Caco-2 (cell line): Measurements from ENCODE around the gene CBX1. TPM values are rescaled to one million over a fixed set of nuclear protein-coding genes. Genes with fewer than 3 reads are reported as not detected.

Experiments used
- BruUV-seq: library from RNA; stranded (reverse); fragments of 400-500 nt; replicated peaks from 2 replicates; lab custom pipeline; 2021; lab: Mats Ljungman, UMichigan
- CTCF ChIA-PET: fragments of 300-600 bp; sonication (Branson Sonifier 250); formaldehyde crosslinking; loops from one replicate; lab custom pipeline; 2022; ENCODE audit warnings: antibody characterized with exemption; lab: Charles Lee
- POLR2A ChIA-PET: fragments of 300-600 bp; sonication (Branson Sonifier 250); formaldehyde crosslinking; loops from one replicate; lab custom pipeline; 2022; ENCODE audit warnings: antibody characterized with exemption; lab: Charles Lee
- DNase-seq, 2 experiments: peaks; one replicate each; pipeline versions ENCODE4 v3.0.0 to v3.0.0-alpha.2; 2020 to 2022
- H3K27me3 ChIP-seq: replicated peaks from 2 replicates; pipeline ENCODE4 v1.6.0; 2011; ENCODE audit warnings: low read length; ENCODE audit not compliant: control insufficient read depth, insufficient read depth
- H3K36me3 ChIP-seq: 2 replicates; pipeline ENCODE4 v1.5.1; 2011; ENCODE audit warnings: low read length; ENCODE audit not compliant: control insufficient read depth, insufficient read depth
- H3K4me1 ChIP-seq: fragments of 250-450 bp; sonication (Bioruptor Pico); 2 replicates; pipeline ENCODE4 v1.5.1; 2020; ENCODE audit warnings: mild to moderate bottlenecking
- H3K4me3 ChIP-seq: 2 replicates; pipeline ENCODE4 v1.5.1; 2011; ENCODE audit warnings: low read depth, mild to moderate bottlenecking, control low read depth, low read length
- H3K9me3 ChIP-seq: fragments of 250-450 bp; sonication (Bioruptor Pico); 2 replicates; pipeline ENCODE4 v1.5.1; 2020; ENCODE audit warnings: mild to moderate bottlenecking, moderate library complexity
- H3K27ac Mint-ChIP-seq: one replicate; pipeline ENCODE4 v1.8.0; 2022; ENCODE audit warnings: mixed read lengths; ENCODE audit not compliant: unreplicated experiment
- H3K27me3 Mint-ChIP-seq: one replicate; pipeline ENCODE4 v1.8.0; 2022; ENCODE audit warnings: mixed read lengths; ENCODE audit not compliant: insufficient read depth, unreplicated experiment
- H3K36me3 Mint-ChIP-seq: one replicate; pipeline ENCODE4 v1.8.0; 2022; ENCODE audit warnings: mild to moderate bottlenecking, mixed read lengths; ENCODE audit not compliant: insufficient read depth, unreplicated experiment
- H3K4me1 Mint-ChIP-seq: one replicate; pipeline ENCODE4 v1.8.0; 2022; ENCODE audit warnings: low read depth, mixed read lengths; ENCODE audit not compliant: unreplicated experiment
- H3K4me3 Mint-ChIP-seq: one replicate; pipeline ENCODE4 v1.8.0; 2022; ENCODE audit warnings: mild to moderate bottlenecking, moderate library complexity, mixed read lengths; ENCODE audit not compliant: unreplicated experiment
- H3K9me3 Mint-ChIP-seq: one replicate; pipeline ENCODE4 v1.8.0; 2022; ENCODE audit warnings: mixed read lengths; ENCODE audit not compliant: unreplicated experiment
- CTCF ChIP-seq, 2 experiments: fragments of 200-600 bp in 1 of 2; IDR thresholded peaks; 1 replicate in 1 of 2; 2 replicates in 1 of 2; pipeline versions ENCODE4 v1.5.1 to v1.8.0; 2011 to 2022; ENCODE audit warnings: antibody characterized with exemption in 1 of 2, control low read depth in 1 of 2, inconsistent platforms in 1 of 2, low read depth in 1 of 2, low read length in 1 of 2, mild to moderate bottlenecking in 1 of 2, moderate library complexity in 1 of 2; ENCODE audit not compliant: insufficient read depth in 1 of 2, severe bottlenecking in 1 of 2, unreplicated experiment in 1 of 2
- intact Hi-C: fragments of 100-400 bp; cut with micrococcal nuclease; formaldehyde crosslinking; loops from one replicate; pipeline ENCODE4 v1.10.0; 2022; ENCODE audit not compliant: unreplicated experiment
- total RNA-seq: library from RNA; stranded (reverse); gene quantifications from 2 replicates; pipeline ENCODE4 v1.2.3, GENCODE V29; 2022

CBX1 gene
- total RNA-seq, 1 experiment from 2014 or later: 213 TPM

GRCh38 chr17:48037838-48038323 lies 63.4 kb downstream of the CBX1 start:
- CTCF ChIA-PET: interaction anchor here (1.2 to 4.6 kb wide), 2 partner anchors 10 to 13 kb away, joined by 4 to 27 read pairs; partner anchors contain the start of gene NFE2L1
- Mint-ChIP-seq H3K27ac (peak overlapping the region; percentile 6), H3K4me3 (peak overlapping the region; percentile 75), H3K36me3 (no peaks in the 10 kb centered on the region), H3K4me1 (no peaks in the 10 kb centered on the region), H3K9me3 (no peaks in the 10 kb centered on the region), H3K27me3 (peaks cover 2% of the 10 kb centered on the region)
- no peaks in the 10 kb centered on the region for H3K9me3 ChIP-seq
- TF ChIP-seq CTCF (IDR thresholded peaks at IDR 0.05; ENCODE audit: insufficient read depth in 1 of 2, low read depth in 1 of 2, low read length in 1 of 2, severe bottlenecking in 1 of 2, unreplicated experiment in 1 of 2): no peak
- H3K4me3 ChIP-seq: peak overlapping the region; percentile 60
- no TSS peak for BruUV-seq
- no peaks in the 10 kb centered on the region for H3K36me3 ChIP-seq
- H3K4me1 ChIP-seq: peaks cover 9% of the 10 kb centered on the region; the same call in 1 of the 2 replicates
- no peak for DNase-seq
- POLR2A ChIA-PET: interaction anchor here (1.1 to 1.2 kb wide), 2 partner anchors 11 to 13 kb away, joined by 3 to 5 read pairs; partner anchors contain the start of gene NFE2L1
- H3K27me3 ChIP-seq: no peaks in the 10 kb centered on the region
- intact Hi-C loops: loop anchor here (1.0 kb wide), 2 partner anchors 10 to 13 kb away; partner anchors contain the start of gene NFE2L1

GRCh38 chr17:48037036-48037837 lies 64.0 kb downstream of the CBX1 start, which contains the start of gene COPZ2:
Gene COPZ2 (minus strand): TSS chr17:48037797. CDS start chr17:48037777, 20 bp downstream.
- CTCF ChIA-PET: interaction anchor here (1.3 to 4.6 kb wide), 3 partner anchors 11 to 12 kb away, joined by 7 to 27 read pairs (median 7); partner anchors contain the start of gene NFE2L1
- BruUV-seq: no TSS peak
- POLR2A ChIA-PET: interaction anchor here (1.1 to 3.2 kb wide), 2 partner anchors 11 to 12 kb away, joined by 3 to 21 read pairs; partner anchors contain the start of gene NFE2L1

More at GRCh38 chr17:48037036-48037837, 64.0 kb downstream of the CBX1 start, which contains the start of gene COPZ2:
- H3K9me3 ChIP-seq: no peaks in the 10 kb centered on the region
- intact Hi-C loops: loop anchor here (1.0 kb wide), 2 partner anchors 11 to 12 kb away; partner anchors contain the start of gene NFE2L1
- H3K27me3 ChIP-seq: no peaks in the 10 kb centered on the region
- H3K4me1 ChIP-seq: peaks cover 9% of the 10 kb centered on the region; the same call in 1 of the 2 replicates
- peaks cover 2% of the 10 kb centered on the region for H3K27me3 Mint-ChIP-seq
- H3K4me3 Mint-ChIP-seq: peak within 1 kb of the TSS; percentile 75
- H3K9me3 Mint-ChIP-seq: no peaks in the 10 kb centered on the region
- peak within 1 kb of the TSS; percentile 60 for H3K4me3 ChIP-seq
- H3K36me3 ChIP-seq: no peaks in the 10 kb centered on the region
- H3K27ac Mint-ChIP-seq: peak within 1 kb of the TSS; percentile 6
- TF ChIP-seq CTCF (IDR thresholded peaks at IDR 0.05; ENCODE audit: insufficient read depth in 1 of 2, low read depth in 1 of 2, low read length in 1 of 2, severe bottlenecking in 1 of 2, unreplicated experiment in 1 of 2): peak; percentile 37 to 58
- H3K4me1 Mint-ChIP-seq: no peaks in the 10 kb centered on the region
- no peaks in the 10 kb centered on the region for H3K36me3 Mint-ChIP-seq
- DNase-seq: peak in 1 of 2 experiments; percentile 66
